ENCODE measurements around the gene LUZP1. TPM values are rescaled to one million over a fixed set of nuclear protein-coding genes. Genes with fewer than 3 reads are reported as not detected.
A peak's percentile ranks its signal among the peaks of the same experiment; 100 is the strongest.
"Not testable (repeated sequence)": the region's sequence is repeated elsewhere in the genome, so short reads cannot be mapped to it uniquely, and the experiment has no call there.

The LUZP1 gene
- 29.9 and 30.9 TPM in 2 replicates for total RNA-seq (2014; rRNA removed; shearing (Covaris generic))

GRCh38 chr1:23168445-23169194 lies at the start of gene LUZP1:
Gene LUZP1 (minus strand): TSS chr1:23168856.
- peak; percentile 92 for DNase-seq
- H3K27me3 ChIP-seq (ENCODE audit: control insufficient read depth, insufficient read depth, low read length): no peaks in the 10 kb centered on the region

GRCh38 chr1:23217421-23218115 lies 48.9 kb upstream of the LUZP1 start, which contains the start of gene HTR1D:
Gene HTR1D (minus strand): TSS chr1:23217502. CDS start chr1:23194219, 23,283 bp downstream.
- peak within 1 kb of the TSS; percentile 82 for H3K4me3 ChIP-seq (ENCODE audit: insufficient read depth, low read depth, low read length)
- peaks cover 22% of the 10 kb centered on the region for H3K27me3 ChIP-seq (ENCODE audit: control insufficient read depth, insufficient read depth, low read length)
- H3K36me3 ChIP-seq (replicated peaks; ENCODE audit: control insufficient read depth, insufficient read depth, low read length): no peaks in the 10 kb centered on the region
- DNase-seq: peak; percentile 95

More at GRCh38 chr1:23168445-23169194, at the start of gene LUZP1:
- H3K36me3 ChIP-seq (replicated peaks; ENCODE audit: control insufficient read depth, insufficient read depth, low read length): no peaks in the 10 kb centered on the region; the same call in 1 of the 2 replicates
- peak within 1 kb of the TSS; percentile 88 for H3K4me3 ChIP-seq (ENCODE audit: insufficient read depth, low read depth, low read length)

DNA sequence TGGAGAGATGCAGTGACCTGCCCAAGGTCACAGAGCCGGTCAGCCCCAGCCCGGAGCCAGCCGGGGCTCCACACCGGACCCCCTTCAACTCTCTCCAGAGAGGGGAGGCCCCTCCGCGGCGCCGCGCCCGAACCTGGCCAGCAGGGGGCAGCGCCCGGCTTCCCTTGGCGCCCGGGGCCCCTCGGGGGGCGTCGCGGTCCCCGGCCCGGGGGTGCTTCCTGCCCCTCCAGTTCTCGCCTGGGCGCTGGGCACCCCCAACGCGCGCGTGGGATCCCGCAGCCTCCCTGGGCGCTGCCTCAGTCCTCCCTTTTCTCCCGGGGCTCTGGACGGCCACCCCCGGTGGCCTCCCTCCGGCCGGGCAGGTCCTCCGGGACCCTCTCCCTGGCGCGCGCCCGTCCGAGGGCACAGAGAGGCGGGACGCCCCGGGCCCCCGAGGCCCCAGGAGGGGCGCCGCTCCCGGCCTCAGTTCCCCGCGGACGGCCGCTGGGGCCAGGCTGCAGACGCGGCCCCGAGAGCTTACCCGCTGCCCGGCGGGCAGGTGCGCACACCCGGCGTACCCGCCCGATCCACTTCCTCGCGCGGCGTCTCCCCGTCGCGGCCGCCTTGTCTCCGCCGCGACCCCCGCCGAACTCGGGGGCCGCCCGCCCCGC lies 48.2 kb upstream of the LUZP1 start:
- H3K36me3 ChIP-seq (replicated peaks; ENCODE audit: control insufficient read depth, insufficient read depth, low read length): no peaks in the 10 kb centered on the region
- H3K27me3 ChIP-seq (ENCODE audit: control insufficient read depth, insufficient read depth, low read length): peaks cover 22% of the 10 kb centered on the region
- peak; percentile 95 for DNase-seq
- peak overlapping the region; percentile 82 for H3K4me3 ChIP-seq (ENCODE audit: insufficient read depth, low read depth, low read length)

DNA sequence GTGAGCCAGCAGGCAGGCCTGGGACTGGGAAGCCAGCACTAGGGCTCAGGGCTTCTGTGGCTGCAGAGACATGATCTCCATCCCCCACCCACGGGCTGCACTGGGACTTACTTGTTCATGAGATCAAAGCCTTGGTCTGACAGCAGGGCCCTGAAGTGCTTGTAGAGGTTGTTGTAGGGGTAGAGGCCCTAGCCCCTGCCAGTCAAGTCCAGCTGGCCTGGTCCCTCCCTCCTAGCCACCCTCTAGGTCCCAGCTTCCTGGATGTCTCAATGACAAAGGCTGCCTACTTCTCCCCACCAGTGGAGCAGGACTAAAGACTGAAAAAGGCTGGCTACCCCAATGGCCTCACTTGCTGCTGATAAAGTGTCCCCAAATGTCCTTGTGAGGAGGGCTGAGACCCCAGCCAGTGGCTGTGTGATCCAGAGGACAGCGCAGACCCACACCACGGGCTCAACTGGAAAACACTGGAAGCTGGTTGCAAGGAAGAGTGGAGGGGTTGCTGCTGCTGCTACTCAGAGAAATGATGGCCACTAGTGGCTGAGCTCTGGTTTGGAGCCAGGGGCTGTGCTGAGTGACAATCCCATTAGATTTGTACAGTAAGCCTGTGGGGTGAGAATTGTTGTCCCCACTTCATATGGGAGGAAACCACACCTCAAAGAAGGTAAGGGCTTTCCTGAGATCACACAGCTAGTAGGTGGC lies 47.2 kb upstream of the LUZP1 start:
- H3K36me3 ChIP-seq (replicated peaks; ENCODE audit: control insufficient read depth, insufficient read depth, low read length): no peaks in the 10 kb centered on the region
- no peak for DNase-seq
- H3K27me3 ChIP-seq (ENCODE audit: control insufficient read depth, insufficient read depth, low read length): peaks cover 22% of the 10 kb centered on the region
- peak overlapping the region; percentile 82; the same call in 1 of the 2 replicates for H3K4me3 ChIP-seq (ENCODE audit: insufficient read depth, low read depth, low read length)

DNA sequence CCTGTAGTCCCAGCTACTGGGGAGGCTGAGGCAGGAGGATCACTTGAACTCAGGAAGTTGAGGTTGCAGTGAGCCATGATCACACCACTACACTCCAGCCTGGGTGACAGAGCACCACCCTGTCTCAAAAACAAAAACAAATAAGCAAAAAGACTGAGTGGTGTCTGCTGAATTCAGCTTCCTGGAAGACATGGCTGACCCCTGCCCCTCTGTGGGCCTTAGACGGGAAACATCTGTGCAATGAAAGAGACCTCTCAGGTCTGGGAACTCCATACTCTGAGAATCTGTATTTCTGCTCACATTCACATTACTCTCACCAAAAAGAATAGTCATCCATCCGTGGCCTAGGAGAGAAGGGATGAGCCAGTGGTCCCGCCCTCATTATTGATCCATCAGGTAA lies 46.6 kb upstream of the LUZP1 start:
- no peaks in the 10 kb centered on the region for H3K36me3 ChIP-seq (replicated peaks; ENCODE audit: control insufficient read depth, insufficient read depth, low read length)

GRCh38 chr1:23214640-23215039 lies 46.0 kb upstream of the LUZP1 start:
- Histone ChIP-seq H3K27me3 (ENCODE audit: control insufficient read depth, insufficient read depth, low read length) (peaks cover 20% of the 10 kb centered on the region), H3K36me3 (replicated peaks; ENCODE audit: control insufficient read depth, insufficient read depth, low read length) (no peaks in the 10 kb centered on the region), H3K4me3 (ENCODE audit: insufficient read depth, low read depth, low read length) (no peak overlapping the region)
- no peak for DNase-seq

More for the DNA sequence above, 46.6 kb upstream of the LUZP1 start:
- no peak for DNase-seq
- Histone ChIP-seq H3K4me3 (ENCODE audit: insufficient read depth, low read depth, low read length) (no peak overlapping the region), H3K27me3 (ENCODE audit: control insufficient read depth, insufficient read depth, low read length) (peaks cover 22% of the 10 kb centered on the region)

DNA sequence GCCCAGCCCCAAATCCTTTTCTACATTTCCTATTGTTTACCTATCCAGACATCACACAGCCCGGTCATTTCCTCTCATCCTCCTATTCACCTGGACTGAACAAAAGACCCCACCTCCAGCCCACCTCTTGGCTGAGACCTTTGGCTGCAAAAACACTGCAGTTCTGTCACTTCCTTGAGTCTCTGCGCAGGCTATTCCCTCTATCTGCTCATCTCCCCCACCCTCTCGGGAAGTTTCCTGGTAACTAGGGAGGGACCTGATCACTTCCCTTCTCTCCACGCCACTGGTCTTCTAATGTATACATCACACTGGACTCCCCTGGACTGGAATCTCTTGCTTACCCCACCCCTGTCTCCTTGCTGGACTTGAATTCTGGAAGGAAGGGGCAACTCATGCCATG lies 43.3 kb upstream of the LUZP1 start:
- DNase-seq: no peak

DNA sequence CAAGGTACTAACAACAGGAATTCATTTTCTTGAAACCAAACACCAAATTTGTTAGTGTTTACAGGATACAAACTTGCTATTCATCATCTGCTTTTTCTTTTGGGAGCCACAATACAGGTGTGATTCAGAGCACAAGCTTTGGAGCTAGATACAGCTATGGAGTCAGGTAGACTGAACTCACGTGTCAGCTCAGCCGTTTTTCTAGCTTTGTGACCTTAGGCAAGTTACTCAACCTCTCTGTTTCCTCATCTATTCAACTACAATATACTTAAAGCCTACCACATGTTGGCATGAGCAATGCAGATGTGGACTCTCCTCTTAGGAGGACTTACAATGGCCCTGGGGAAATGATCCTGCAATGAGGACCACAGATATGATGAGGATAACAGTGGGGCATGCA lies 42.3 kb upstream of the LUZP1 start:
- no peak for DNase-seq
- H3K4me3 ChIP-seq (ENCODE audit: insufficient read depth, low read depth, low read length): no peak overlapping the region
- H3K36me3 ChIP-seq (replicated peaks; ENCODE audit: control insufficient read depth, insufficient read depth, low read length): no peaks in the 10 kb centered on the region; the same call in 1 of the 2 replicates
- H3K27me3 ChIP-seq (ENCODE audit: control insufficient read depth, insufficient read depth, low read length): peaks cover under 1% of the 10 kb centered on the region; the same call in 1 of the 2 replicates

More for the DNA sequence above, 43.3 kb upstream of the LUZP1 start:
- H3K4me3 ChIP-seq (ENCODE audit: insufficient read depth, low read depth, low read length): no peak overlapping the region
- no peaks in the 10 kb centered on the region for H3K36me3 ChIP-seq (replicated peaks; ENCODE audit: control insufficient read depth, insufficient read depth, low read length)
- peaks cover 8% of the 10 kb centered on the region for H3K27me3 ChIP-seq (ENCODE audit: control insufficient read depth, insufficient read depth, low read length)

GRCh38 chr1:23210351-23210785 lies 41.7 kb upstream of the LUZP1 start:
- peak; percentile 63 for DNase-seq
- Histone ChIP-seq H3K36me3 (replicated peaks; ENCODE audit: control insufficient read depth, insufficient read depth, low read length) (no peaks in the 10 kb centered on the region; the same call in 1 of the 2 replicates), H3K4me3 (ENCODE audit: insufficient read depth, low read depth, low read length) (no peak overlapping the region), H3K27me3 (ENCODE audit: control insufficient read depth, insufficient read depth, low read length) (no peaks in the 10 kb centered on the region)

GRCh38 chr1:23209770-23210169 lies 41.1 kb upstream of the LUZP1 start:
- no peak for DNase-seq
- Histone ChIP-seq H3K27me3 (ENCODE audit: control insufficient read depth, insufficient read depth, low read length) (no peaks in the 10 kb centered on the region), H3K36me3 (replicated peaks; ENCODE audit: control insufficient read depth, insufficient read depth, low read length) (no peaks in the 10 kb centered on the region; the same call in 1 of the 2 replicates), H3K4me3 (ENCODE audit: insufficient read depth, low read depth, low read length) (no peak overlapping the region)

- no peaks in the 10 kb centered on the region; the same call in 1 of the 2 replicates for H3K36me3 ChIP-seq (replicated peaks; ENCODE audit: control insufficient read depth, insufficient read depth, low read length)
- no peaks in the 10 kb centered on the region for H3K27me3 ChIP-seq (ENCODE audit: control insufficient read depth, insufficient read depth, low read length)
- DNase-seq: no peak
- no peak overlapping the region for H3K4me3 ChIP-seq (ENCODE audit: insufficient read depth, low read depth, low read length)
Measured at GRCh38 chr1:23208527-23208926, 39.9 kb upstream of the LUZP1 start.

- H3K4me3 ChIP-seq (ENCODE audit: insufficient read depth, low read depth, low read length); DNase-seq; H3K27me3 ChIP-seq (ENCODE audit: control insufficient read depth, insufficient read depth, low read length); H3K36me3 ChIP-seq (replicated peaks; ENCODE audit: control insufficient read depth, insufficient read depth, low read length): not testable (repeated sequence)
Measured at GRCh38 chr1:23207733-23208132, 39.1 kb upstream of the LUZP1 start.

GRCh38 chr1:23202263-23202749 lies 33.6 kb upstream of the LUZP1 start:
- H3K27me3 ChIP-seq (ENCODE audit: control insufficient read depth, insufficient read depth, low read length): no peaks in the 10 kb centered on the region
- H3K36me3 ChIP-seq (replicated peaks; ENCODE audit: control insufficient read depth, insufficient read depth, low read length): no peaks in the 10 kb centered on the region; the same call in 1 of the 2 replicates
- DNase-seq: no peak
- no peak overlapping the region for H3K4me3 ChIP-seq (ENCODE audit: insufficient read depth, low read depth, low read length)

DNA sequence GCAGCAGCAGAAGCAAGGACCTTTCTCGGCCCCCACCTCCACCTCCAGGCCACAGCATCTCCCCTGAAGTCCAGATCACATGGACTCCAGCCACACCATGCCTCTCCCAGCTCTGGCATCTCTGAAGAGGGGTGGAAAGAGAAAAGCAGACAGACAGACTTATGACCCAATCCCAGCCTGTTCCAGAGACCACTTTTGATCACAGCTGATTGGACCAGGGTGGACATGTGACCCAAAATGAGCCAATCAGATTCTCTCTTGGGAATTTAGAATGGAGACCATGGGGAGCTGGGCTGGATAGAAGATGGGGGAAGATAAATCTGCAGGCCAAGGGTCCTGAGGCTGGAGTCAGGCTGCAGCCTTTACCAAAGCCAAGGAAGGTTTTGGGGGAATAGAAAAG lies 32.2 kb upstream of the LUZP1 start:
- Histone ChIP-seq H3K4me3 (ENCODE audit: insufficient read depth, low read depth, low read length) (no peak overlapping the region), H3K36me3 (replicated peaks; ENCODE audit: control insufficient read depth, insufficient read depth, low read length) (no peaks in the 10 kb centered on the region), H3K27me3 (ENCODE audit: control insufficient read depth, insufficient read depth, low read length) (no peaks in the 10 kb centered on the region)
- no peak for DNase-seq

Measured in H7 (cell line).